Osteocyte (in vitro differentiated cells): ENCODE results near the gene GPRIN1. TPM values are rescaled to one million over a fixed set of nuclear protein-coding genes. Genes with fewer than 3 reads are reported as not detected.
"Not testable (repeated sequence)": the region's sequence is repeated elsewhere in the genome, so short reads cannot be mapped to it uniquely, and the experiment has no call there.

Experiments
- DNase-seq: peaks from one replicate; pipeline ENCODE4 v3.0.0; 2021; ENCODE audit warnings: mixed read lengths; ENCODE audit not compliant: unreplicated experiment; ENCODE audit errors: extremely low spot score
- H3K27ac Mint-ChIP-seq: one replicate; pipeline ENCODE4 v1.8.0; 2021; ENCODE audit warnings: mild to moderate bottlenecking, mixed read lengths; ENCODE audit not compliant: unreplicated experiment
- H3K27me3 Mint-ChIP-seq: one replicate; pipeline ENCODE4 v1.8.0; 2021; ENCODE audit warnings: mixed read lengths; ENCODE audit not compliant: unreplicated experiment
- H3K36me3 Mint-ChIP-seq: one replicate; pipeline ENCODE4 v1.8.0; 2021; ENCODE audit warnings: mixed read lengths; ENCODE audit not compliant: unreplicated experiment
- H3K4me1 Mint-ChIP-seq: one replicate; pipeline ENCODE4 v1.8.0; 2021; ENCODE audit warnings: mixed read lengths; ENCODE audit not compliant: unreplicated experiment
- H3K4me3 Mint-ChIP-seq: one replicate; pipeline ENCODE4 v1.8.0; 2021; ENCODE audit warnings: mild to moderate bottlenecking, moderate library complexity, mixed read lengths; ENCODE audit not compliant: unreplicated experiment
- H3K9me3 Mint-ChIP-seq: one replicate; pipeline ENCODE4 v1.8.0; 2021; ENCODE audit warnings: mixed read lengths; ENCODE audit not compliant: unreplicated experiment
- total RNA-seq: library from RNA; stranded (reverse); gene quantifications from 2 replicates; pipeline ENCODE4 v1.2.1, GENCODE V29; 2021
- TF ChIP-seq, protein P1 (sequence below): fragments of 200-600 bp; sonication (generic); IDR thresholded peaks from 2 replicates; pipeline ENCODE4 v1.5.0; 2021; ENCODE audit warnings: antibody characterized with exemption, mild to moderate bottlenecking, moderate library complexity

GPRIN1 gene
- total RNA-seq, 1 donor from 2014 or later: 1.6 TPM

DNA sequence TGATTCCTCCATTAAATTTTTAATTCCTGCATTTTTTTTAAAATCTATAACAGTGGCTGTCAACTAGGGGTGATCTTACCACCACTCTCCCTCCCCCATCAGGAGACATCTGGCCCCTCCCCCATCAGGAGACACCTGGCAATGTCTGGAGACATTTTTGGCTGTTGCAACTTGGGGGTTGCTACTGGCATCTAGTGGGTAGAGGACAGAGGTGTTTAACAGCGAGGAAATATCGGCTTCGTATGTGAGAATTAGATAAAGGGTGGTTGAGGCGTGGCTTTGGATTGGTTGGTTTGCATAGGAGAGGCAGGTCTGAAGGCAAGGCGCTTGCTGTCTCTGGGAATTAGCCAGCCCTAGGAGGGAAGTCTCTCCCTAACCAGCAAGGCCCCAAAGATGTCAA lies 50.3 kb downstream of the GPRIN1 start:
- no peak overlapping the region for H3K4me3 Mint-ChIP-seq
- no peak for DNase-seq
- TF ChIP-seq, protein P1, sequence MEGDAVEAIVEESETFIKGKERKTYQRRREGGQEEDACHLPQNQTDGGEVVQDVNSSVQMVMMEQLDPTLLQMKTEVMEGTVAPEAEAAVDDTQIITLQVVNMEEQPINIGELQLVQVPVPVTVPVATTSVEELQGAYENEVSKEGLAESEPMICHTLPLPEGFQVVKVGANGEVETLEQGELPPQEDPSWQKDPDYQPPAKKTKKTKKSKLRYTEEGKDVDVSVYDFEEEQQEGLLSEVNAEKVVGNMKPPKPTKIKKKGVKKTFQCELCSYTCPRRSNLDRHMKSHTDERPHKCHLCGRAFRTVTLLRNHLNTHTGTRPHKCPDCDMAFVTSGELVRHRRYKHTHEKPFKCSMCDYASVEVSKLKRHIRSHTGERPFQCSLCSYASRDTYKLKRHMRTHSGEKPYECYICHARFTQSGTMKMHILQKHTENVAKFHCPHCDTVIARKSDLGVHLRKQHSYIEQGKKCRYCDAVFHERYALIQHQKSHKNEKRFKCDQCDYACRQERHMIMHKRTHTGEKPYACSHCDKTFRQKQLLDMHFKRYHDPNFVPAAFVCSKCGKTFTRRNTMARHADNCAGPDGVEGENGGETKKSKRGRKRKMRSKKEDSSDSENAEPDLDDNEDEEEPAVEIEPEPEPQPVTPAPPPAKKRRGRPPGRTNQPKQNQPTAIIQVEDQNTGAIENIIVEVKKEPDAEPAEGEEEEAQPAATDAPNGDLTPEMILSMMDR: no peak
- peaks cover 9% of the 10 kb centered on the region for H3K4me1 Mint-ChIP-seq
- no peaks in the 10 kb centered on the region for H3K36me3 Mint-ChIP-seq
- peaks cover 8% of the 10 kb centered on the region for H3K27me3 Mint-ChIP-seq
- H3K27ac Mint-ChIP-seq: no peak overlapping the region
- H3K9me3 Mint-ChIP-seq: no peaks in the 10 kb centered on the region

GRCh38 chr5:176557846-176558245 lies 52.1 kb downstream of the GPRIN1 start:
- DNase-seq: no peak
- Mint-ChIP-seq H3K9me3 (no peaks in the 10 kb centered on the region), H3K27ac (no peak overlapping the region), H3K36me3 (no peaks in the 10 kb centered on the region), H3K4me1 (peaks cover 22% of the 10 kb centered on the region), H3K27me3 (peaks cover 11% of the 10 kb centered on the region), H3K4me3 (no peak overlapping the region)
- TF ChIP-seq, protein P1: no peak

DNA sequence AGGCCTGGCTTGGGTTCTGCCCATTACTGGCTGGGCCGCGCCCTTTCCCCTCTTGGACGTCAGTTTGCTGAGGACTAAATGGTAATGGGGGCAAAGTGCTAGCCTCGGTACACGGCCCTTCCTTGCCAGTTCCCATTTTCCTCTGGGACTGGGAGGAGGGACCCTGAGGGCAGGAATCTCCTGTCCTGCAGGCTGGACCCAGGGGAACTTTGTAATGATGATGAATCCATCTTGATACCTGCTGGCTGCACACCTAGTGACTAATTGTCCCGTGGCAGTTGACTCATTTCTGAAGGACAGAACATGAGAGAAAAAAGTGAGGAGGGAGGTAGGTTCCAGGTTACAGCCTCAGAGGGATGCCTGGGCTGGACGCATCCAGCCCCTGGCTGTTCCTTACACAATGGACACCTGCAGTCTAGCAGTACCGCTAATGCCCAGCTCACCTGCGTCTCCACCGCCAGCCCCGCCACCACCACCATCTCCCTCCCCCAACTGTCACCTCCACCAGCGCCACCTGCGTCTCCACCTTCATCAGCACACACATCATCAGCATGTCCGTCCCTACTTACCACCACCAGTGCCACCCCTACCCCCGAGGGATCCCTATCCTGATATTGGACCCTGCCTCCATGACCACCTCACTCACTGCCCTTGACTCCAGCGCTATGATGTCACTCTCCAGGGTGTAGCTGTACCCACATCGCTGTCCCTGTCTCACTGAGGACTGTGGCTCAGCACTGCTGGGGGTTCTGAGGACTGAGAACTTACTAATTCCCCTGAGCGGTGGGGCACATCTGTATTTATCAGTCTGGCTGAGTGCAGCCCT lies 56.5 kb downstream of the GPRIN1 start:
- TF ChIP-seq, protein P1: no peak
- Mint-ChIP-seq H3K4me3 (no peak overlapping the region), H3K27me3 (peaks cover 11% of the 10 kb centered on the region), H3K27ac (no peak overlapping the region), H3K9me3 (no peaks in the 10 kb centered on the region), H3K4me1 (peaks cover 22% of the 10 kb centered on the region), H3K36me3 (no peaks in the 10 kb centered on the region)
- DNase-seq: no peak

DNA sequence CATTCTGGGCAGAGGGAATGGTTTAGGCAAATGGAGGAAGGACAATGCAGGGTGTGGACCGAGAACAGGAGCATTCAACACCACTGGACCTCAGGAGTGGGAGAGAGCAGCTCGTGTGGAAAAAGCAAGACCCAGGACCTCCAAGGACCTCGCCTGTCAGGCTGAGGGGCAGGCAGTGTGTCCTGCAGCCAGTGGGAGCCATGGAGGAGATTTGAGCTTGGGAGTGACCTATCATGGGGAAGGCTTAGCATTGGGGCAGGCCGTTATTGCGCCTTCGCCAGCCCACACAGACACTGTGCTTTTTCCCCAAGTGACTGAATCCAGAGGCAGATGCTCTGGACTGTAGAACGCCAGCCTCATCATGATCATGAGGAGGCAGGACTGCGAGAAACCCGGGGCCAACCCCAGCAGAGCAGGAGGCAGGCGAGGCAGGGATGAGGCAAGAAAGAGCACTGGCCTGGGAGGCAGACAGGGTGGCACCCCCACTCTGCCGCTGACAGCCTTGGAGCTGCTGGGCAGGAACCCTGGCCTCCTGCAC lies 57.6 kb downstream of the GPRIN1 start:
- H3K36me3 Mint-ChIP-seq: no peaks in the 10 kb centered on the region
- no peak overlapping the region for H3K27ac Mint-ChIP-seq
- peaks cover 22% of the 10 kb centered on the region for H3K4me1 Mint-ChIP-seq
- TF ChIP-seq, protein P1: no peak
- H3K9me3 Mint-ChIP-seq: no peaks in the 10 kb centered on the region
- DNase-seq: no peak
- H3K4me3 Mint-ChIP-seq: no peak overlapping the region
- H3K27me3 Mint-ChIP-seq: peaks cover 11% of the 10 kb centered on the region

- DNase-seq, H3K9me3 Mint-ChIP-seq, H3K36me3 Mint-ChIP-seq, H3K4me3 Mint-ChIP-seq, H3K27ac Mint-ChIP-seq: not testable (repeated sequence)
- Mint-ChIP-seq H3K4me1 (peaks cover 19% of the 10 kb centered on the region), H3K27me3 (peaks cover 11% of the 10 kb centered on the region)
Measured at GRCh38 chr5:176550937-176551336, 59.0 kb downstream of the GPRIN1 start.
